Osteoblast (primary cell): ENCODE measurements around the gene PLB1. TPM values are rescaled to one million over a fixed set of nuclear protein-coding genes. Genes with fewer than 3 reads are reported as not detected.

Experiments
- DNase-seq: peaks from one replicate; pipeline ENCODE4 v3.0.0; 2011; ENCODE audit warnings: low spot score, mixed read lengths; ENCODE audit not compliant: insufficient read length; ENCODE audit errors: missing footprints
- H2AFZ ChIP-seq: 2 replicates; pipeline ENCODE4 v1.6.0; 2011; ENCODE audit warnings: mild to moderate bottlenecking, low read length
- H3K27ac ChIP-seq: 2 replicates; pipeline ENCODE4 v1.5.1; 2011; ENCODE audit warnings: mild to moderate bottlenecking, low read depth, low read length, moderate library complexity
- H3K27me3 ChIP-seq: 2 replicates; pipeline ENCODE4 v1.6.0; 2012; ENCODE audit warnings: mild to moderate bottlenecking, control low read depth, inconsistent platforms, low read length, moderate library complexity; ENCODE audit not compliant: insufficient read depth
- H3K36me3 ChIP-seq: 2 replicates; pipeline ENCODE4 v1.5.1; 2011; ENCODE audit warnings: mild to moderate bottlenecking, low read length, control low read depth, moderate library complexity; ENCODE audit not compliant: insufficient read depth
- H3K4me1 ChIP-seq: 2 replicates; pipeline ENCODE4 v1.5.1; 2011; ENCODE audit warnings: mild to moderate bottlenecking, low read length, control low read depth, moderate library complexity; ENCODE audit not compliant: insufficient read depth
- H3K4me2 ChIP-seq: 2 replicates; pipeline ENCODE4 v1.6.0; 2011; ENCODE audit warnings: mild to moderate bottlenecking, low read length; ENCODE audit not compliant: insufficient read depth
- H3K4me3 ChIP-seq: fragments of 200-600 bp; sonication (generic); 3 replicates; pipeline ENCODE4 v1.5.1; 2012; ENCODE audit warnings: mild to moderate bottlenecking, low read length, inconsistent platforms; ENCODE audit not compliant: insufficient read depth
- H3K79me2 ChIP-seq: 2 replicates; pipeline ENCODE4 v1.6.0; 2012; ENCODE audit warnings: mild to moderate bottlenecking, low read length, control low read depth, inconsistent platforms; ENCODE audit not compliant: insufficient read depth
- H3K9me3 ChIP-seq: 2 replicates; pipeline ENCODE4 v1.5.1; 2011; ENCODE audit warnings: low read depth, low read length, control low read depth
- H4K20me1 ChIP-seq: 2 replicates; pipeline ENCODE4 v1.6.0; 2012; ENCODE audit warnings: mild to moderate bottlenecking, low read length, control low read depth; ENCODE audit not compliant: insufficient read depth
- CTCF ChIP-seq: IDR thresholded peaks from 2 replicates; pipeline ENCODE4 v1.5.1; 2011; ENCODE audit warnings: mild to moderate bottlenecking, low read depth, low read length, moderate library complexity; ENCODE audit errors: extremely low read depth
- total RNA-seq: library from RNA; depleted of rRNA; stranded (reverse); fragments of >200 nt; gene quantifications from 2 replicates; pipeline ENCODE4 v1.2.3, GENCODE V29; 2012

Gene PLB1
- total RNA-seq, 1 donor, result 0.36 TPM

DNA sequence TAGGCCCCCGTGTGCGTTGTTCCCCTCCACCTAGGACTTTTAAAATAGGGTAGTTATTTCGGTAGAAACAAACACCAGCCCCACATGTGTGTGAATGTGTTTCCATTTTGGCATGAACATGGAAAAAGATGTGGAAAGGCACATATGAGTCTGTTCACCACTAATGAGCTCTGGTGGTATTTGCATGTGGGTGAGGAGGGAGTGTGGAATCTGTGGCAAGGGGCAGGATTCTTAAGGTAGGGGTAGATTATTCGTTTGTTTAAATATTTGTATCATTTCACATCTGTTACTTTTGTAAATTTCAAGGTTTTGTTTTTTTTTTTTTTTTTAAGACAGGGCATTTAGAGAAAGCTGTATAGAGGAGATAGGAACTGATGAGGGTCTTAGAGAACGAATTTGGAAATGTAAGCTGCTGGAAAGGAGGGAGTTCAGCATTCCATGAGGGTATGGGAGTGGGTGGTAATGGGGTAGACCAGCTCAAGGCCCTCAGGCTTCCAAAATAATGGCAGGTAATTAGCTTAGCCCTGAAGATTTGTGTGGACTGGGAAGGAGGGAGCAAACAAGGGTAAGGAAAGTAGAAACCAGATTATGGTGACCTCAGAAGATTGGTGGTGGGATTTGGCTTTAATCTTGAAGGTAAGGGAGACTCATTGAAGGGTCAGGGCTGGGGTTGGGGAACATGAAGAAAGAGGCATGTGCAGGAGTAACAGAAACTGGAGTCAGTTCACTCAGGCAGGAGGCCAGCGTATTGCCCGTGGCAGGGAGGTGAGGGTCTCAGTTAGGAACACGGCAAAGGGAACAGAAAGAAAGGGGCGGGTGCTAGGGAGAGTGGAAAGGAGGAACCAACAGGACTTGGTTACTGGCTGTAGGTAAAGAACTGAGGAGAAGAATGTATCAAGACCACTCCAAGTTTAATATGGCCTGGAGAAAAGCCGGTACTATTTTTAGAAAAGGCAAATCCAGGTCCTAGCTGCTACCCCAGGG is 123.6 kb downstream of the PLB1 start:
- DNase-seq, result no peak
- no peaks in the 10 kb centered on the region for H3K79me2 ChIP-seq
- H3K4me3 ChIP-seq, result no peak overlapping the region
- H3K4me2 ChIP-seq, result no peak overlapping the region
- H3K9me3 ChIP-seq, result no peaks in the 10 kb centered on the region
- H3K27me3 ChIP-seq, result no peaks in the 10 kb centered on the region
- no peak overlapping the region for H3K27ac ChIP-seq
- no peak for TF ChIP-seq CTCF
- H3K4me1 ChIP-seq, result peaks cover 13% of the 10 kb centered on the region
- no peaks in the 10 kb centered on the region for H4K20me1 ChIP-seq
- no peak overlapping the region for H2AFZ ChIP-seq
- H3K36me3 ChIP-seq, result no peaks in the 10 kb centered on the region

GRCh38 chr2:28620291-28620793 is 124.5 kb downstream of the PLB1 start:
- Histone ChIP-seq H3K27ac (no peak overlapping the region), H3K4me2 (no peak overlapping the region), H3K36me3 (no peaks in the 10 kb centered on the region), H3K27me3 (no peaks in the 10 kb centered on the region), H3K9me3 (no peaks in the 10 kb centered on the region), H3K79me2 (no peaks in the 10 kb centered on the region), H3K4me3 (no peak overlapping the region), H3K4me1 (peaks cover 17% of the 10 kb centered on the region), H2AFZ (no peak overlapping the region), H4K20me1 (no peaks in the 10 kb centered on the region)
- no peak for TF ChIP-seq CTCF
- DNase-seq, result no peak

DNA sequence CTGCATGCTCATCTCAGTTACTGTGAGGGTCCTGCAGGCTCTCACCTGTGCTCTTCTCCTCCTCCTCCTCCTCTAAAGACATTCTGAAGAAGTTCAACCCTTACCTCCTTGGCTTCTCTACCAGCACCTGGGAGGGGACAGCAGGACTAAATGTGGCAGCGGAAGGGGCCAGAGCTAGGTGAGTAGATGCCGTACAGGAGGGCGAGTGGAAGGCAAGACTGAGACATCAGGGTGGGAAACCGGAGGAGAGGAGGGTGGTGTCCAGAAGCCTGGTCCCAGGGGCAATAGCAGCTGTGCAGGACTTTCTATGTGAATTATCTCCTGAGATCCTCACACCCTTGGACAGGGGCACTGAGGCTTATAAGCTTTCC is 124.9 kb downstream of the PLB1 start:
- no peaks in the 10 kb centered on the region for H3K36me3 ChIP-seq
- no peaks in the 10 kb centered on the region for H3K79me2 ChIP-seq
- no peak for DNase-seq
- H3K9me3 ChIP-seq, result no peaks in the 10 kb centered on the region
- H4K20me1 ChIP-seq, result no peaks in the 10 kb centered on the region
- no peak for TF ChIP-seq CTCF
- H3K27me3 ChIP-seq, result no peaks in the 10 kb centered on the region
- H3K4me3 ChIP-seq, result no peak overlapping the region
- no peak overlapping the region for H2AFZ ChIP-seq
- no peak overlapping the region for H3K4me2 ChIP-seq
- peak overlapping the region; percentile 81 for H3K27ac ChIP-seq
- peaks cover 18% of the 10 kb centered on the region for H3K4me1 ChIP-seq
